Activated CD4-positive, alpha-beta T cell treated with anti-CD3 and anti-CD28 coated beads, Interleukin-2, amount 50 U/mL, for 48 hours (primary cell): ENCODE data around the gene NRSN2.
"Not testable (repeated sequence)": the region's sequence is repeated elsewhere in the genome, so short reads cannot be mapped to it uniquely, and the experiment has no call there.

ENCODE experiments used
- DNase-seq, 2 experiments: peaks; one replicate each; pipeline ENCODE4 v3.0.0-alpha.2; 2020

The NRSN2 gene

DNA sequence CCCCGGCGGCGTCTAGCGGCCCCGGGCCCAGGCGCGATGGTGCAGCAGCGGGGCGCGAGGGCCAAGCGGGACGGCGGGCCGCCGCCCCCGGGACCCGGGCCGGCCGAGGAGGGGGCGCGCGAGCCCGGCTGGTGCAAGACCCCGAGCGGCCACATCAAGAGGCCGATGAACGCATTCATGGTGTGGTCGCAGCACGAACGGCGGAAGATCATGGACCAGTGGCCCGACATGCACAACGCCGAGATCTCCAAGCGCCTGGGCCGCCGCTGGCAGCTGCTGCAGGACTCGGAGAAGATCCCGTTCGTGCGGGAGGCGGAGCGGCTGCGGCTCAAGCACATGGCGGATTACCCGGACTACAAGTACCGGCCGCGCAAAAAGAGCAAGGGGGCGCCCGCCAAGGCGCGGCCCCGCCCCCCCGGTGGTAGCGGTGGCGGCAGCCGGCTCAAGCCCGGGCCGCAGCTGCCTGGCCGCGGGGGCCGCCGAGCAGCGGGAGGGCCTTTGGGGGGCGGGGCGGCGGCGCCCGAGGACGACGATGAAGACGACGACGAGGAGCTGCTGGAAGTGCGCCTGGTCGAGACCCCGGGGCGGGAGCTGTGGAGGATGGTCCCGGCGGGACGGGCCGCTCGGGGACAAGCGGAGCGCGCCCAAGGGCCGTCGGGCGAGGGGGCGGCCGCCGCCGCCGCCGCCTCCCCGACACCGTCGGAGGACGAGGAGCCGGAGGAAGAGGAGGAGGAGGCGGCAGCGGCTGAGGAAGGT lies 20.8 kb upstream of the NRSN2 start:
- peak; percentile 50 to 62 for DNase-seq

DNA sequence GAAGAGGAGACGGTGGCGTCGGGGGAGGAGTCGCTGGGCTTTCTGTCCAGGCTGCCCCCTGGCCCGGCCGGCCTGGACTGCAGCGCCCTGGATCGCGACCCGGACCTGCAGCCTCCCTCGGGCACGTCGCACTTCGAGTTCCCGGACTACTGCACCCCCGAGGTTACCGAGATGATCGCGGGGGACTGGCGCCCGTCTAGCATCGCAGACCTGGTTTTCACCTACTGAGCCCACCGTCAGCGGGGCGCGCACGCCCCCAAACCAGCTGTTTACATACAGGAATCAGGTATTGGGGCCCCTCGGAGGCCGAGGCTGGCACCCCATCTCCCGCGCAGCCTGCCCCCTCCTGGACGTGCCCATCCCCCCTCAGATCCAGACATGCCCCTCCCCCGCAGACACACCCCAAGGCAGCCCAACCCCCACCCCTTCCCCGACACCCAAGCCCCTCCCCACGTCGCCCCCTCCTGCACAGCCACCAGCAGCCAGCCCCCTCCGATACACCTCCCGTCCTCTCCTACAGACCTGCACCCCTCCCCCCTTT lies 20.2 kb upstream of the NRSN2 start:
- DNase-seq, result peak in 1 of 2 experiments; percentile 22

DNA sequence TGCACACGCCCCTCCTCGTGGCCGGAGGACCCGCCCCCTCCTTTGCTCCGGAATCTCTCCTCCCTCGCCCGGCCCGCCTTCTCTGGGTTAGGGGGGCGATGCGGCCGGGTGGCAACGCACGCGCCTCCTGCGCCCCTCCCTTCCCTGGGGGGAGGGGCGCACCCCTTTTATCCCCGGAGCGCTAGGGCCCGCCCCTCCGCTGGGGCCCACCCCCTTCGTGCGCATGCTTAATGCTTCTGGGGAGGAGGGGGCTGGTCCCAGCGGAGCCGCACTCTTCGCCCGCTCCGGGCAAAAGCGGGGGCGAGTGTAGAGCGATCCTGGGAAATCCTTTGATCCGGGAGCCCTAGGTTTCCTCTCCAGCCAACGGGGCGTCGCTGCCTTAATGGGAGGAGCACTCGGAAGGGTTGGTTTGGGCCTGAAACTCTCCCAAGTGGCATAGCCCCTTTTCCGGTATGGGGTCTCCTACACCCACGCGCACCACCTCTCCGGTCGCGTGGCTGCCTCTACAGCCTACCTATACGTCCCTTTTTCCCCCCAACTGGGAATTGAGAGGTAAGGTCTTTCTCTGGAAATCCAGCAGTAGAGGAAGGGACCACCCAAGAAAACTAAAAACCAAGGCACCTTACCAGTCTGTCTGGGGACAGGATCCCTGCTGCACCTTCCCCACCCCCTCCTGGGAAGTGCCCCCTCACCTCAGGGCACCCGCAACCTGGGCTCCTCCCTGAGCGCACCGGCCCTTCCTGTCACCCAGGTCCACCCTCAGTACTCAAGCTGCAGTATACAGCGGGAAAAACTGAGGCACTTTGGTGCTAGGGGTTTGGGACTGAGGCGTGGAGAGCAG lies 19.5 kb upstream of the NRSN2 start:
- peak; percentile 58 to 70 for DNase-seq

DNA sequence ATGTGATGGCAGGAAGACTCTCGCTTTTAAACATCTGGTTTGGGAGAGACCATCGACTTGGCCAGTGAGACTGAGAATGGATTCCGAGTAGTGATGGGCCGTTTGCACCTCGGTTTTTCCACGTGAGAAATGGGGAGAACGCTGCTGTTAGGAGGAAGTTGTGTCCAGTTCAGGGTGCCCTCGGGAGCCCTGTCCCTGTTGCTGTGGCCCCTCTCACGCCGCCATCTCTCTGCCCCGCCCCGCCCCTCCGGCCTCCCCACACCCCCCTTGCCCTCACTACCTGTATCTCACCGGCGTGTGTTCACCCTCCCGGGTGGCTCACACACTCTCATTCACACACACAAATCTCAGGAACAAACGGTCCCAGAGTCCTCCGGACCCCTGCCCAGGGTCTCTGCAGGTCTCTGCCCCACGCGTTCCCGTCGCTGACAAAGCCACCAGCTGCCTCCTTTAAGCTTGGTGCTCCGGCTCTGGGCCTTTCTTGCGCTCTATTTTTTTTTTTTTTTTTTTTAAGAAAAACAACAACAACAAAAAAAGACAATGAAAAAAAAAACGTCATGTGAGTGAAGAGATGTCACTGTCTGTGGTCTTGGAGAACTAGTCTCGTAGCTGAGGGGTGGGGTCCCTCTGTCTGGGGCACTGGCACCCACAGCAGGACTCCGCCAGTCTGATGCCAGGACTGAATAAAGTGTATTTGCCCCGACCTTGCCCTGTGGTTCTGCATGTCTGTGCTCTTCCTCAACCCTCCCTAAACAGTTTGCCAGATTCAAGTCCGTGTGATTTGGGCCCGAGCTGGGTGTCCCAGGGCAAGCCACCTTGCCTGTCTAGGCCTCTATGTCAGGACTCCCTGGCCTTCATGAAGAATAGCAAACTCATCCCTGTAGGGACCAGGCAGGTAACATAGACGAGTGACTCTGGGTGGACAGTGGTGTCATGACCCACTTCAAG lies 18.6 kb upstream of the NRSN2 start:
- no peak for DNase-seq

DNA sequence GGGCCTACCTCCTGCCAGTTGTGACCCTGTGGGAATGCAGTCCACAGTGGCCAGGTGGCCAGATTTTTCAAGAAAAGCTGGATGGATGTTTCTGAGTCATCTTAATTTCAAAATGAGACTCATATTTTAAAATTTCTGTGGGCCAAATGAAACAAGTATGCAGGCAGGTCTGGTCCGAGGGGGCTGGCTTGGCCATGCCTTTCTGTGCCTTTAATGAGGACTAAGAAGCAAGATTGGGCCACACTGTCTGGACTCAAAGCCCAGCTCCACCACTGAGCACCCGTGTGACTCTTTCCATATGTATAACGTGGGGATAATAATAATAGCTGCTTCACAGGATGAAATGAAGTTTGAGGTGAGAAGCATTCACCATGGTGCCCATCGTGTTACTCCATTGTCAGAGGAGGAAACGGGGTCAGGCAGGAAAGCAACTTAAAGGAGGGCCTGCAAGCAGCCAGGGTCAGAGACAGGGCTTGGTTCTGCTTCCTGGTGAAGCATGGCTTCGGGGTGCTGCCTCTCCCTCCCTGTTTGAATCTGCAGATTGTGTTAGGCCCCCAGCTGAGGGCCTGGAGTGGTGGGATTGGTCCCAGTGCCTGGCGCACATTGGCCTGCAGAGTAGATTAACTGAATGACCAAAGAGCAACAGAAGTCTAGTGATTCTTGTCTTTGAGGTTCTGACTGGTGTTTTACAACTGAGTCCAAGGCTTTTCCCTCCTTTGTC lies 17.8 kb upstream of the NRSN2 start:
- DNase-seq, result no peak

DNA sequence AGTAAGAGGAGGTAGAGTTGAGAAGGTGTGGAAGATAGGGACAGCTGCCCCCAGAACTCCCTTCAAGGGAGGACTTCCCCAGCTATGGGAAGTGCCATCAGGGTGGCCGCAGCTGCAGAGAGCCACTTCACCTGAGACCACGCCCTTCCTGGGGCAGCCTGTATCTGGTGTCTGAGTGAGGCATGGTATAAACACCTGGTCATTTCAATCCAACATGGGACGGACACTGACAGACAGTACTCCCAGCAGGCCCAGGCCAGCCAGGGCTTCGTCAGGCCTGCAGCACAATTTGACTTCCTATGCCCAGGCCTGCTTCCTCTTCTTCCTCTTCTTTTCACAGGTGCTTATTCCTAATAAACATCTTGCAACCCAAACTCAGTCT lies 17.1 kb upstream of the NRSN2 start:
- no peak for DNase-seq

DNA sequence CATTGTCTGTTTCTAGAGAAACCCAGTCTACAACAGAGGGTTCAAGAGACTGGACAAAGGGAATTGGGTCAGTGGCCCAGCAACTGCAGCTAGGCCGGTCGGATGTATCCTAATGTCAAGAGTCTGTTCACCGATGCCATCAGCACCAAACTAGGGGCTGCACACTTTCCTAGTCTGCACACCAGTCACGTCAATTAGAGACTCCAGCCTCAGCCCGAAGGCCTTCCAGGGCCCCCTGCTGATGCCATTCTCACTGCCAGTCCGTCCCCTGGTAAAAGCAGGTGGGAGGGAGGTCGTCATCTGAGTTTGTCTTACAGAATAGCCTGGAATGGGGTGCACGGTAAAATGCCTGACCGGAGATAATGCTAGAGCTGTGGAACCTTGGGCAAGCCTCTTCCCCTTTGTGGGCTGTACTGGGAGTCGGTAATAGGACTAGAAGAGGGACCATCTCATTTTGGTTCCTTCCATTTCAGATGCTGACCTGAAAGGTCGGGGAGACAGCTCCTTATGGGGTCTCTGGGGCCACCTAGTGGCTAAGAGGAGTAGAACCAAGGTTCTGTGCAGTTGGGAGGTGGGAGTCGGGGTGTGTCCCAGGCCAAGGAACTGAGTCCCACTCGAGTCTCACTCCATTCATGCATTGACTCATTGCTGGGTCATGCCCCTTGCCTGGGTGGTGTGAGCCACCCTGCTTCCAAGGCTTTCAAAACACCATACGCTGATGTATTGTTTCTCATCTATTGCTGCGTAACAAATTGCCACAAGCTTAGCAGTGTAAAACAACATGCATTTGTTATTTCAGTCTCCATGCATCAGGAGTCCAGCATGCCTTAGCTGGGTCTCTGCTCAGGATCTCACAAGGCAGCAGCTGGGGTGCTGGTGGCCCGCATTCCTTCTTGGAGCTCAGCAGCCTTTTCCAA lies 16.4 kb upstream of the NRSN2 start:
- peak; percentile 51 to 65 for DNase-seq

DNA sequence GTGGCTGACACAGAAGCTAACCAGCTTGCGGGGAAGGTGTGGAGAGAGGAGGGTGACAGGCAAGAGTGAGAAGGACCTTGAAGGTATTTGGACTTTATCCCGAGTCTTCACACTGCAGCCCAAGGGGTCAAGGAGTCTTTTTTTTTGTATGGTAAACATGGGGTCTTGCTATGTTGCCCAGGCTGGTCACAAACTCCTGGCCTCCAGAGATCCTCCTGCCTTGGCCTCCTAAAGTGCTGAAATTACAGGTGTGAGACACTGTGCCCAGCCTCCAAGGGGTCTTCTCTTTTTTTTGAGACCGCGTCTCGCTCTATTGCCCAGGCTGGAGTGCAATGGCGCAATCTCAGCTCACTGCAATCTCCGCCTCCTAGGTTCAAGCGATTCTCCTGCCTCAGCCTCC lies 12.3 kb upstream of the NRSN2 start:
- no peak for DNase-seq

DNA sequence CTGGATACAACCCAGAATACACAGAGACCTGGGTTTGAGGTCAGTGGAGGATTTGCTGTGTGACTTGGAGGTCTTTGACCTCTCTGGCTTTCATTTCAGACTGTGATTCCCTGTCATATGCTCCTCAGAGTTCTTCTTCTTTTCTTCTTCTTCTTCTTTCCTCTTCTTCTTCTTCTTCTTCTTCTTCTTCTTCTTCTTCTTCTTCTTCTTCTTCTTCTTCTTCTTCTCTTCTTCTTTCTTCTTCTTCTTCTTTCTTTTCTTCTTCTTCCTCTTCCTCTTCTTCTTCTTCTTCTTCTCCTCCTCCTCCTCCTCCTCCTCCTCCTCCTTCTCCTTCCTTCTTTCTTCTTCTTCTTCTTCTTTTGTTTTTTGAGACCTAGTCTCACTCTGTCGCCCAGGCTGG lies 10.9 kb upstream of the NRSN2 start:
- DNase-seq, result not testable (repeated sequence)

DNA sequence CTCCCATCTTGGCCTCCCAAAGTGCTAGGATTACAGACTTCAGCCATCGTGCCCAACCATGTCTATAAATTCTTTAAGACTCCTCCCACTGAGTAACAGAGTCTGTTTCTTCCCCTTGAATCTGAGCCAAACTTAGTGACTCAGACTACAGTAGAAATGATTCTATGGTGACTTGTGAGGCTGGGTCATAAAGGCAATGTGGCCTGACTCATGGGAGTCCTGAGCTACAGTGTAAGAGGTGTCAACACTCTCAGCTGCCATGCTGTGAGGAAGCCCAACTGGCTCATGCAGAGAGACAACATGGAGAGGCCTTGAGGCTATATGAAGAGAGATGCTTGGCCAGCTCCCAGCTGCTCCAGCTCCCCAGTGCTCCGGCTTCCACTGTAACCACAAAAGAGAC lies 5.2 kb upstream of the NRSN2 start:
- peak; percentile 51 to 63 for DNase-seq

DNA sequence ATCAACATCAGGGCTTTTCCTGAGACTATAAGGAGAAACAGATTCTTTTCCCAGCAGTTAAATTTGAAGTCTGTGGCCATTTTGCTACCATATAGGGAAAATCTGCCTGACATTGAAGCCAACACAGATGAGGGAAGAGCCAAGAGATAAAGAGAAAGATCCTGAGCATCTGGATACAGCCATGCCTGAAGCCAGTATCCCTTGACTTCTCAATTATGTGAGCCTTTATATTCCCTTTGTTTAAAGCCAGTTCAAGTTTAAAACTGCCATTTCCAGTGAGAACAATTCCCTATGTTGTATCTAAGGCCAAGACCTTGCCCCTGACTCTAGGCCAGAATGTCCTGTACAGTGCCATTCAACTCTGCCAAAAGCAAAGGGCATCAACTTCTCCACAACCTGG lies 3.8 kb upstream of the NRSN2 start:
- no peak for DNase-seq

DNA sequence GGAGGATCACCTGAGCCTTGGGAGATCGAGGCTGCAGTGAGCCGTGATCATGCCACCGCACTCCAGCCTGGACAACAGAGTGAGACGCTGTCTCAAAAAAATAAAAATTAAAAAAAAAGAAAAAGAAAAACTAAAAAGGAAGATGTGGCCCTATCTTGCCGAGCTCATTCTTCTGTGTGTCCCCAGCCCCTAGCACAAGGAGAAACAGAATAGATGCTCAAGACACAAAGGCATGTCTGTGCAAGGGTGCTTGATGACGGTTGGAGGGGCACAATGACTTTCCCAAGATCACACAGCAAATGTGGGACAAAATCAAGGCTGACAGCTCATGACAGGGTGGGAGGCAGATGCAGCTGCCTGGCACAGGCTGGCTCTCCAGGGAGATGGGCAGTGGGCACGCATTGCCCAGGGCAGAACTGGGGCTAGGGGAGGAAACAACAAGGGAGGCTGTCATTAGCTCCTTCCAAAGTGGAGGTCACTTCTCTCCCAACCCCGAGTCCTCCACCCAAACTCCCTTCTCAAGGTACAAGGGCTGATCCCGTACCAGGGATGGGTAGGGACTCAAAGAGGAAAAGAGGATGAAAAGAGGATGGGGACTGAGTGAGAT lies 775 bp upstream of the NRSN2 start:
- no peak for DNase-seq

DNA sequence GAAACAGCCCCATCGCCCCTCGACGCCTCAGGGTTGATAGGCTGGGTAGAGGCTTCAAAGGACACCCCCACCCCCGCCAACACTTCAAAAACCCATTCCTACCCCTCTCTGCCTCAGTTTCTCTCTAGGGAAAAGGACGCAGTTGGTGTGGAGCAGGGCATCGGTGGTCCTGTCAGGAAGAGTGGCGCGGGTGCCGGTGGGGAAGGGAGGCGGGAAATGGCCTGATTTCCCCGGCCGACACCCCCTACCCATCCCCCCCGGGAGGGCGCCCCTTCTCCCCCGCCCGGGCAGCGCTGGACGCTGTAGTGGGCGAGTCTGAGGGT lies 367 bp downstream of the NRSN2 start:
- no peak for DNase-seq

DNA sequence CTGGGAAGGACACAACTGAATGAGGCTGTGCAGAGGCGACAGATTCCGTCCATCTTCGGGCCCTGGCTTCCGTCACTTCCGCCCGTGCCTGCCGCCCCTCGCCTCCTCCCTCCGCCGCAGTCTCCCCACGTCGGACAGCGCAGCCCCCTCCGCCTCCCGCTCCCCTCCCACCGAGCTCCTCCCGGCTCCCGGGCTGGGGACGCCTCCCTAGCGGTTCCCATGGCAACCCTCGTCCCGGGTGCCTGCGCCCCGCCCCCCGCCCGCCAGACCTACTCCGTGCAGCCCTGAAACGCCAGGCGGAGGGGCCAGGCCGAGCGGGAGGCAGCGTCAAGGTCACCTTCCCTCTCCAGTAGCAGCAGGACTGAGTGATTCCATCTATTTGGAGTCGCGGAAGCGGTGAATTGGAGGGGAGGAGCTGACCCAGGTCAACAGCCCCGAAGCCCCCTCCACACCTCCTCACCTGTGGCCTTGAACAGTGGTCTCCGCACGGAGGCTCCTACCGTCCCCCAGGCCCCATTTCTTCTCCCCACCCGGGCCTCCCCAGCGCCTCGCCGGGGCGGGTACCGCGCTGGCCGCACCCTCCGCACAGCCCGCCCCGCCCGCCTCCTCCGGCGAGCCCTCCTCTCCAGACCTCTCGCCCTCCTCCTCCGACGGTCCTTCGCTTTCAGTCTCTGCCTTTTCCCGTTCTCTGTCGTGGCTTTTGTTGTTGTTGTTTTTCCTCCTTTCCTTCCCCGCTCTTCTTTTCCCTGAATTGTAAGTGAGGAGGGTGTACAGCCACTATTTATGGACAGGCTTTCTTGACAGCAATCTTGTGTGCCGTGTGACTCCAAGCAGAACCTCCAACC lies 951 bp downstream of the NRSN2 start:
- DNase-seq, result peak; percentile 75 to 82

DNA sequence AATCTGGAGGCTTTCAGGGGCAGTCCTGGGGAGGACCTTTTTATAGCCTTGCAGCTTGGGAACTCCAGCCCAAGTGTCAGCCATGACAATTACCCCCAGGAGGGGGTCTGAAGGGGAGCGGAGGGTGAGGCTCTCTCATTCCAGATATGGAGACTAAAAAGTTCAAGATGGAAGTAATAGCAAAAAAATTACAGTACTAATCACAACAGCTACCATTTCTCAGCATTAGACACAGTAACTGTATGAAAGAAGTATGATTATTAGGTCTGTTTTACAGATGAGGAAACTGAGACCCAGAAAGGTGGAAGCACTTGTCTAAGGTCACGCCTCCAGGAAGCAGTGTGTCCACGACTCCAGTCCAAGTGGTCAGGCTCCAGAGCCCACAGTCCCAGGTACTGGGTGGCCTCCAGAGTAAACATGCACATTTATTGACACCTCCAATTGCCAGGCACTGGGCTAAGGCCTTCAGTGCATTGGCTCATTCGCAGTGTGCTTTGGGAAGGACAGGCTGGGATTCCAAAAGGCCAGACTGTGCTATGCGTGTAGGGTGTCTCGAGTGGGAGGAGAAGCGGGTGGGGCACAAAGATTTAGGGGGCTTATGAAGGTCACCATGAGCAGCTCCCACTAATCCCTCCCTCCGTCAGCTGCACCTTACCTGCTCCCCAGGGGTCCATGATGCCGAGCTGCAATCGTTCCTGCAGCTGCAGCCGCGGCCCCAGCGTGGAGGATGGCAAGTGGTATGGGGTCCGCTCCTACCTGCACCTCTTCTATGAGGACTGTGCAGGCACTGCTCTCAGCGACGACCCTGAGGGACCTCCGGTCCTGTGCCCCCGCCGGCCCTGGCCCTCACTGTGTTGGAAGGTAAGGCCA lies 2.3 kb downstream of the NRSN2 start:
- DNase-seq, result no peak

DNA sequence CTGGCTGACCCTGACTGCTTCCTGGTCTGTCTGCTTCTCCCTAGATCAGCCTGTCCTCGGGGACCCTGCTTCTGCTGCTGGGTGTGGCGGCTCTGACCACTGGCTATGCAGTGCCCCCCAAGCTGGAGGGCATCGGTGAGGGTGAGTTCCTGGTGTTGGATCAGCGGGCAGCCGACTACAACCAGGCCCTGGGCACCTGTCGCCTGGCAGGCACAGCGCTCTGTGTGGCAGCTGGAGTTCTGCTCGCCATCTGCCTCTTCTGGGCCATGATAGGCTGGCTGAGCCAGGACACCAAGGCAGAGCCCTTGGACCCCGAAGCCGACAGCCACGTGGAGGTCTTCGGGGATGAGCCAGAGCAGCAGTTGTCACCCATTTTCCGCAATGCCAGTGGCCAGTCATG lies 6.3 kb downstream of the NRSN2 start:
- DNase-seq, result no peak

DNA sequence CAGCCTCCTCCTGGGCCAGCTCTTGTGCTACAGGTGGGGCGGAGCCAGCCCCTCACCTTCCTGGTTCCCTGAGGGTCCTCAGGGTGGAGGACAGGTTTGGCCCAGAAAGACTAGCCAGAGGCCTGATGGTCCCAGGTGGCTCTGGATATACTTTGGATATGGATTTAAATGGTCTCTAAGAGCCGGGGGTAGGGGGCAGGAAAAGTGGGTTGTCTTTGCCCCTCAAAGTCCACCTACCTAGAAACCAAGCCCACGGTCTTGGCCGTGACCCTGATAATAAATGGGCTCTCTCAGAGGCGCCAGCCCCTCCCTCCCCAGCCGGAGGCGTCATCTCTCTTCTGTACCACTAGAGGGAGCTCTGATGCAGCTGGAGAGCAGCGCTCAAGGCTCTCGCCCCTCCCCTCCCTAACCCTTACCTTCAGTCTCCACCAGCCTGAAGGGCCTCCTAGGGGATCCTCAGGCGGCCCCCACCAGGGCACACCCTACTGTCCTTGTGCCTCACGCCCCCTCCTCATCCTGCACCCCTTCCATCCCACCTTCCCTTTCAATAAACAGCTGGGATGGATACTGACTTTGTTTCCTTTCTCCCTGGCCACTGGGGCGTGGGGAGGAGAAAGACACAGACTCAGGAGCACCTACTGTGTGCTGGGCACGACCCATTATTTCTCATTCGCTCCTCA lies 7.5 kb downstream of the NRSN2 start:
- peak; percentile 80 to 83 for DNase-seq

DNA sequence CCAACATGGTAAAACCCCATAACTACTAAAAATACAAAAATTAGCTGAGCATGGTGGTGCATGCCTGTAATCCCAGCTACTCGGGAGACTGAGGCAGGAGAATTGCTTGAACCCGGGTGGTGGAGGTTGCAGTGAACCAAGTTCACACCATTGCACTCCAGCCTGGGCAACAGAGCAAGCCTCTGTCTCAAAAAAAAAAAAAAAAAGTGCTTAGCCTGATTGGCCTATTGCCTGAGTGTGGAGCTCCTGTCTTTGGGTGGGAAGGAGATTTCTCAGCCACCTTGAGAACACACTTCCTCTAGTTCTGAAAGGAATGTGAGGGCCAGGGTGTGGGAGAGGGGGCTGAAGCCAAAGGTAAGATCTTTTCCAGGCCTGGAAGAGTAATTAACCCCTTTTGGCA lies 9.2 kb downstream of the NRSN2 start:
- not testable (repeated sequence) for DNase-seq
